Activated T-cell treated with anti-CD3 and anti-CD28 coated beads for 4 hours (primary cell): ENCODE results near the gene GALNT5.
"Not testable (repeated sequence)": the region's sequence is repeated elsewhere in the genome, so short reads cannot be mapped to it uniquely, and the experiment has no call there.

Experiments
- DNase-seq: peaks from one replicate; pipeline ENCODE4 v3.0.0-alpha.2; 2020

Gene GALNT5

GRCh38 chr2:157250836-157251235 lies 6.7 kb upstream of the GALNT5 start:
- DNase-seq = no peak

GRCh38 chr2:157251932-157252331 lies 5.6 kb upstream of the GALNT5 start:
- DNase-seq = no peak

DNA sequence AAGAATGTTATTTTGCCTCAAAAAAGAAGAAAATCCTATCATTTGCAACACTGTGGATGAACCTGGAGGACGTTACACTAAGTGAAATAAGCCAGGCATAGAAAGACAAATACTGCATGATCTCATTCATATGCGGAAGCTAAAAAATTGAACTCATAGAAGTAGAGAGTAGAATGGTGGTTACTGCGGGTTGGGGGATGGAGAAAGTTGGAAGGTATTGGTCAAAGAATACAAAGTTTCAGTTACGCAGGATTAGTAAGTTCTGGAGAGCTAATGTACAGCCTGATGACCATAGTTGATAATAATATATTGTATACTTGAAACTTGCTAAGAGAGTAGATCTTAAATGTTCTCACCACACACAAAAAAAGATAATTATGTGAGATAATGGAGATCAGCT lies 5.0 kb upstream of the GALNT5 start:
- no peak for DNase-seq

DNA sequence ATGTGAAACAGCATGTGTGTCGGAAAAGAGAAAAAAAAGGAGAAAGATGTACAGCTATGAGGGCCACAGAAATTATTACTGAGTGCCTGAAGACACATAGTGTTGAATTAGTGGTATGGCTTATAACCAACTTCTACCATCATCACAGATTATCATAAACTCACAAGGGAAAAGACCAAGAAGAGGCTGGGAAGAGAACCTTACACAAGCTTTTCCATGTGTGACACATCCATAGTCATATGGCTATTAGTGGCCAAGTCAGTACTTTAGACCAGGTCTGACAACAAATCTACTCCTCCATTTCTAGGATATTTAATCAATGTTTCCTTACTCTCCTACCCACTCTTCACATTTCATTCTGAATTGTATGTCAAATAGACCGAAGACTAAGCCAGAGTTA lies 3.5 kb upstream of the GALNT5 start:
- DNase-seq = no peak

DNA sequence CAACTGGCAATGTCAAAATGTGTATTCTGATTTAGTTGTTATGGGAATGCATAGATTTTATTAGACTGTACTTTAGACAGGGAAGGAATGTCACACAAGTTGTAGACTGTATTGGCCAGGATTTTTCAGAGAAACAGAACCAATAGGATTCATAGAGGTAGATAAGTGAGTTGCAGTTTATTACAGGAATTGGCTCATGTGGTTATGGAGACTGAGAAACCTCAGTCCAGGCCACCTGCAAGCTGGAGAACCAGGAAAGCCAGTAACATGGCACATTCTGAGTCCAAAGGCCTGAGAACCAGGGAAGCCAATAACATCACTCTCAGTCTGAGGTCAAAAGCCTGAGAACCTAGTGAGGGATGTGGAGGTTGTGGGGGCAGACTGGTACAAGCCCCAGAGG lies 1.8 kb upstream of the GALNT5 start:
- no peak for DNase-seq

GRCh38 chr2:157256626-157257025 lies 879 bp upstream of the GALNT5 start:
- no peak for DNase-seq

- no peak for DNase-seq
These were observed 1.2 kb downstream of the GALNT5 start for GRCh38 chr2:157258520-157259326.

- DNase-seq = no peak
These were observed 1.9 kb downstream of the GALNT5 start for GRCh38 chr2:157259386-157259785.

GRCh38 chr2:157259960-157260359 lies 2.5 kb downstream of the GALNT5 start:
- DNase-seq = no peak

DNA sequence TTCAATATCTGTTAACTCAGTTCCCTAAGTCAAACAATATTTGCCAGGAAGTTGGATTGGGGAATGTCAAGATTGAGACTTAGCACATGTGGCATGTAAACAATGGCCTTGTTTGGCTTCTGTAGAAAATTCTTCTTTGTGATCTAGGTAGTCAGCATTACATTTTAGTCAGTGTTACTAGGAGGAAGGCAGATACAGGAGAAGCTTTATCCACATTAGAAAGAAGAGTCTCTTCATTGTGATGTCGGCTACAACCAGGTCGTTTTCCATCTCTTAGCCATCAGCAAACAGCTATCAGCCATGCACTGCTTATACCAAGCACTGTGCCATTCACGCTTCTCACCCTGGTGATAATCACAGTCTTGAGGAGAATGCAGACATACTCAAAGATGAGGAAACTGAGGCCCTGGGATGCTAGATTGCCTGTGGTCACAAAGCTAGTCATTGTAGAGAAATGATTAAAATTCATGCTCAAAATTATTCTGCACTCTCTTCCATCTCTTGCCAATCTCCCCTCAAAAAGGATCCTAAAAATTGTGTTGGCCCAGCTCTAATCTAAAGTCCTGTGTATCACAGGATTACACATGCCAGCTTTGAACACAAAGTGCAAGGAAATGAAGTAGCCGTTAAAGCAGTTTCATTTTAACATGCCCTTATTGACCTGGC lies 3.2 kb downstream of the GALNT5 start:
- DNase-seq = no peak

DNA sequence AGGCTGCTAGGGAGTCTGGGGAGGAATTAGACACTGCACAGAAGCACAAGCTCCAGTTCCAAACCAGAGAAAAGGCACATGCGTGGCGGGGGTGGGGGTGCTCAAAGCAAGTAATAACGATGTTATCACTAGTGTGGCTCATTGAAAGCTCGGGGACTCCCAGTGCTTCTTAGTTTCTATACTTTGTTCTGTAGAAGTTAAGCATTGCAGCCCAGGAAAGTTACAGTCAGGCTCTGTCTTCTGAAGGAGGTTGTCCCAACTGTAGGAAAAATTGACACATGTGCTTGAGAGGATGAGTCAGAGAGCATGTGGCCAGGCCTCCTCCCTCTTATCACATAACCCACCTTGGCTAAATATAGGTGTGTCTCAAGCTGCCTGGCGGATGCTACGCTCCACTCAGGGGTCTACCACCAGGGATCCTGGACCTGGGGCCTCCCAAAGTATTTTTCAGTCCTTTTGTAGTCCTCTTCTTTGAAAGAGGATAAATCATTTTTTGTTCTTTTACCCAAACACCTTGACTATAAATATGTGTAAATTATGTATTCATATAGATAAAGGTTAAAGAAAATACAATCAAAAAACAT lies 3.8 kb downstream of the GALNT5 start:
- DNase-seq = peak; percentile 21

DNA sequence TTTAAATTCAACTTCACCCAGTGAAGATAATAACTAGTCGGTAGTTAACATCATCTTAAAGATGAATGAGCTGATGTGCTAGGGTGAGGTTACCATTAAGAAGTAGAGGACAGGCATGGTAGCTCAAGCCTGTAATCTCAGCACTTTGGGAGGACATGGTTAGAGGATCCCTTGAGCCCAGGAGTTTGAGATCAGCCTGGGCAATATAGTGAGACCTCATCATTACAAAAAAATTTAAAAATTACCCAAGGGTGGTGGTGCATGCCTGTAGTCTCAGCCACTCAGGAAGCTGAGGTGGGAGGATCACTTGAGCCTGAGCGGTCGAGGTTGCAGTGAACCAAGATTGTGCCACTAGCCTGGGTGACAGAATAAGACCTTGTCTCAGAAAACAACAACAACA lies 4.7 kb downstream of the GALNT5 start:
- no peak for DNase-seq

GRCh38 chr2:157264099-157264498 lies 6.6 kb downstream of the GALNT5 start:
- no peak for DNase-seq

DNA sequence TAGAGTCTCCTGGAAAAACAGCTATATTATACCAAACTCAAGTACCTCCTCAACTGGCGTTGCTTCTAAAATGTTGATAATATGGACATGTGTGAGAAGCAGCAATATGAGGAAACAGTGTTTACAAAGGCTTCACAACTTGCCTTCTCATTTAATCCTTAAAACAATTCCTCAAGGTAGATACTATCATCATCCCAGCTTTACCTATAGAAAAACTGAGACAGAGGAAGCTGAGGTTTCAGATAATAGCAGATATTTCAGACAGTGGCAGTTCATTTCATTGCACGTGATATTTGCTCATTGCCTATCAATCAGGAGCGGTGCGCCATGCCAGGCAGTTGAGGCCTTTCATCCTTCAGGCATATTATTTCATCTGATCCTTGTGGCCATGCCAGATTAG lies 8.3 kb downstream of the GALNT5 start:
- DNase-seq = no peak

DNA sequence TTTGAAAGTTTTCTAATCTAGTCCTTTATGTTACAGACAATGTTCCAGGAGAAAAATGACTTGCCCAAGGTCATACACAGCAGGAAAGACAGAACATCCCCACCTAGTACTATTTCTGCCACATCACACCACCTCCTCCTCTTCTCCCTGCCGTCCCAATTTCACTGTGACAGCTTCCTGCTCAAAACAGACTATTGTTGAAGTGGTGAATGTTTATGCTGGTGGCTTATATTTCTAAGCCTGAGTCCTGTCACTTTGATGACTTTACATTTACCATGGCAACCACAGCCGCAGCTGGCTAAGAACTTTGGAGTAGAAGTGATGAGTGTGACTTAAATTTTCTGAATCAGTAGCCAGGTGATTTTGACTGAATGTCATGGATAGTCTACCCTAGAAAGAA lies 10.0 kb downstream of the GALNT5 start:
- no peak for DNase-seq

GRCh38 chr2:157269060-157269459 lies 11.6 kb downstream of the GALNT5 start:
- DNase-seq = no peak

DNA sequence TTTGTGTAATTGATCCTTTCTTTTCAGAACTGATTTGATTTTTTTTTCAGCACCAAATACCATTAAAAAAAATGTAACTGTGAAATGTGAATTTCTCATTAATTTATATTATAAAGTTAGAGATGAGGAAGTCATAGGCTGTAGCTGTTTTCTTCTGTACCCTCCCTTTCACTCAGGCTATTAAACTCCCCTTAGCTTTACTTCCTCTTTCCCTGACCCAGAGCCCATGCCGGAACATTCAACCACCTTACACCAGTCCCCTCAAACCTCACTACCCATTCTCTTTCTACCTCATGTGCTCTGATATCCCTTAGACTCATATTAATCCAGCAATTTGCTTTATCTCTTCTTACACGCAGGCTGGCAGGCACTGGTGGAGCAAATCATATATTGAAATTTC lies 12.4 kb downstream of the GALNT5 start:
- DNase-seq = no peak

DNA sequence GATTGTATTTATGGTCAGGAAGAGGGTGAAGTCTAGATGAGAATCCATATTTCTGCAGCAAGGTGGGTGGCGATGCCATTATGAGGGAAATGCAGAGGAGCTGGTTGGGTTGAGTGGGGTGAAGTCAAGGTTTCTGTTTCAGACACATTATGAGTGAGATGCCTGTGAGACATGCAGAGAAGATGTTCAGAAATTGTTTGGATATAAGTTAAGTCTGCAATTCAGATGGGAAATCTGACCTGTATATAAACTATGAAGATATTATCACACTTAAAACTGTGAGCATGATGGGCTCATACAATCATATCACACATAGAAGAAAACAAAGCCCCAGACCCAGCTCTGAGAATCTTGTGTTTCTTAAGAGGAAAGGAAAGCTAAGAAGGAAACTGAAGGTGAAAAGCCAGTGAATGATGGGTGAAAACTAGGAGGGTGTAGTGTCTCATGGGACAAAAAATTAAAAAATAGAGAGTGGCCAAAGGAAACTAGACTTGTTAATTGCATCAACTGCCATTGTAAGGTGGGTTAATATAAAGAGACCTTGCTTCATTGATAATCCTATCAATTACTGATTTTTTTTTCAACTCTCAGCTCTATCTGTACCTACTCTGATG lies 14.2 kb downstream of the GALNT5 start:
- DNase-seq = no peak

DNA sequence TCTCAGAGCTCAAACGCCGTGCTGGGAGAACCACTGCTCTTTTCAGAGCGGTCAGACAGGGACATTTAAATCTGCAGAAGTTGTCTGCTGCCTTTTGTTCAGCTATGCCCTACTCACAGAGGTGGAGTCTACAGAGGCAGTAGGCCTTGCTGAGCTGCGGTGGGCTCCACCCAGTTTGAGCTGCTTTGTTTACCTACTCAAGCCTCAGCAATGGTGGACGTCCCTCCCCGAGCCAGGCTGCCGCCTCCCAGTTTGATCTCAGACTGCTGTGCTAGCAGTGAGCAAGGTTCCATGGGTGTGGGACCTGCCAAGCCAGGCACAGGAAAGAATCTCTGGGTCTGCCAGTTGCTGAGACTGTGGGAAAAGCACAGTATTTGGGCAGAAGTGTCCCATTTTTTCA lies 21.8 kb downstream of the GALNT5 start:
- not testable (repeated sequence) for DNase-seq

DNA sequence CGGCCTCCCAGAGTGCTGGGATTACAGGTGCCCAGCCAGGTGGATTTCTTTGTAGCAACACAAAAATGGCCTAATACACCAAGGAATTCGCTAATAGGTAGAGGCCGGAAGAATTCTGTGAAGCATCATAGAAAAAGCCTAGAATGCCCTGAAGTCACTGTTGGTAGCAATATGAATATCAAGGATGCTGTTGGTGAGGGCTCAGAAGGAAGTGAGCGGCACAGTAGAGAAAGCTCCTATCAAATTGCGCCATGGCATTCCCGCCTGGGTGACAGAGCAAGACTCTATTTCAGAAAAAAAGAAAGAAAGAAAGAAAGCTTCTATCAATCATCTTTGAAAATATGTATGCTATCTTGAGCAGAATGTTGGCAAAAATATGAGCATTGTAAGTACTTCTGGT lies 23.8 kb downstream of the GALNT5 start:
- DNase-seq = no peak

DNA sequence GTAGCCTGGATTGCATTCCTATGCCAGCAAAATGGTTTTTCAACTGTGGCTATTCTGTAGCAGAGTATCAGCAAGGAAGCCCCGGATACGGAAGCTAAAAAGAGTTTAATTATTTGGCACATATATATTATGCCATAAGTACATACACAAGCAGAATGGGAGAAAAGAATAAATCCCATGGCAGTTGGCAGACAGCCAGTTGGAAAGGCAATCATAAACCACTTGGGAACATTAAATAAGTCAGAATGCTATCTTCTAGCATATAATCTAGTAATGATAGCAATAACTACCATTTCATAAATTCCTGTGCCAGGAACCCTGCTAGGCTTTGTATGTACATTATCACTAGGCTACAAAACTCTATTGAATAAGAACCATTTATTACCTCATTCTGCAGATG lies 26.0 kb downstream of the GALNT5 start:
- DNase-seq = no peak

DNA sequence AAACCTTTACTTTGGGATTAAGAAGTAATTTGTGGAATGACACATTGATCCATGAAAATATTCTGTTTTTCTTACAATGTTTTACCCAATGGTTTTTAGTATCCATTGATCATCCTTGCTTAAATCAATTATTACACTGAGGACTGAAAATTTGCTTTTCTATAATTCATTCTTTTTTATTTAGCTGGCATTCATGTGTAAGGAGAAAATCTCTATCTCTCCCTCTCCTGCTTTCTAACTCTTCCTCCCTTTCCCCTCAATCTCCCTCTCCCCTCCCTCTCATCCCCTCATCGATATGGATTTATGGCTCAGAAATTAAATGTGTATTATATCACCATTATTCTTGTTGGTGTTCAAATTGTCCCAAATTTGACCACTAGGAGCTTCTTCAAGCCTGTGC lies 29.7 kb downstream of the GALNT5 start:
- no peak for DNase-seq

GRCh38 chr2:157290525-157290924 lies 33.0 kb downstream of the GALNT5 start:
- no peak for DNase-seq

- no peak for DNase-seq
These were observed 33.5 kb downstream of the GALNT5 start for GRCh38 chr2:157291018-157291417.
